NCI-H82 (cell line): Measurements from ENCODE around the gene MAPKAP1.

Experiments used
- DNase-seq: peaks from one replicate; lab custom pipeline; 2025; lab: John Stamatoyannopoulos, UW

The MAPKAP1 gene

GRCh38 chr9:125642311-125642710 lies 64.7 kb downstream of the MAPKAP1 start:
- no peak for DNase-seq

DNA sequence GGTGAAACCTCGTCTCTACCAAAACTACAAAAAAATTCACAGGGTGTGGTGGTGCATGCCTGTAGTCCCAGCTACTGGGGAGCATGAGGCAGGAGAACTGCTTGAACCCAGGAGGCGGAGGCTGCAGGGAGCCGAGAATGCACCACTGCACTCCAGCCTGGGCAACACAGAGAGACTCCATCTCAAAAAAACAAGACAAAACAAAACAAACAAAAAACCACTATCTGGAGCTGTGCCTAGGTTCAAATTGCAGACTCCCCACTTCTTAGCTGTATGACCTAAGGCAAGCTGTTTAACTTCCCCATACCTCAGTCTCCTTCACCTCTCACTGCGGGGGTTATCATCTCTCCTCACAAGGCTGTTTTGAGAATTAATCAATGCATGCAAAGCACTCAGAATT lies 68.0 kb downstream of the MAPKAP1 start:
- no peak for DNase-seq

DNA sequence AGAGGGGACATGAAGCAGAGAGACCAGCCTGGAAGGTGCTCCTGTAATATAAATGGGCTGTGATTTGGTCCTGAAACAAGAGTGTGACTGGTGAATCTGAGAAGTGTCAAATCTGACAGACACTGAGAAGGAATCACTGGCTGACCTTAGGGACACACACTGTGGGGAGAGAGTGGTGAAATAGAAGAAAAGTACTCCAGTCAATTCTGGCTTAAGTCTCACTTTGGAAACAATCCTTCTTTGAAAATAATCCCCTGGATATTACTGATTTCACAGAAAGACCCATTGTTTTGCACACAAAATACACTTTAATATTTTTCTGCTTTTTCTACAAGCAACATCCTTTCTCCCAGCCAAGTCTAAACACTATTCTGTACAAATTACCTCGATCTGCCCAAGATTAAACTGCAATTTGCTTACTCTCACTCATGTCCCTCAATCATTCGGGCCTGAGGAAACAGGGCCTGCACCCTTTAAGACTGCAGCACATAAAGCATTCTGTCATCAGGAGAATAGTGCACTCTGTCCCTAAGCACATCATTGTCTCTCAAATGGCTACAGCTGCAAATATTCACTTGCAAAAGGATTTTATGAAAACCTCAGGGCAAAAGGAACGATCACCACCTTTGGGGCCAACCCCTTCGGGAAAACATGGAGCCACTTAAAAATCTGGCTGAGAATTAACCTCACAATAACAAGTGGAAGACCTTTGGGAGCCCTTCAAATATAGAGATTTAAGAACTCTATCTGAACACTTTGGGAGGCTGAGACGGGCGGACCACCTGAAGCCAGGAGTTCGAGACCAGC lies 68.6 kb downstream of the MAPKAP1 start:
- no peak for DNase-seq

- no peak for DNase-seq
Measured at GRCh38 chr9:125637241-125637640, 69.8 kb downstream of the MAPKAP1 start.

GRCh38 chr9:125635888-125636287 lies 71.1 kb downstream of the MAPKAP1 start:
- DNase-seq = peak; percentile 46

DNA sequence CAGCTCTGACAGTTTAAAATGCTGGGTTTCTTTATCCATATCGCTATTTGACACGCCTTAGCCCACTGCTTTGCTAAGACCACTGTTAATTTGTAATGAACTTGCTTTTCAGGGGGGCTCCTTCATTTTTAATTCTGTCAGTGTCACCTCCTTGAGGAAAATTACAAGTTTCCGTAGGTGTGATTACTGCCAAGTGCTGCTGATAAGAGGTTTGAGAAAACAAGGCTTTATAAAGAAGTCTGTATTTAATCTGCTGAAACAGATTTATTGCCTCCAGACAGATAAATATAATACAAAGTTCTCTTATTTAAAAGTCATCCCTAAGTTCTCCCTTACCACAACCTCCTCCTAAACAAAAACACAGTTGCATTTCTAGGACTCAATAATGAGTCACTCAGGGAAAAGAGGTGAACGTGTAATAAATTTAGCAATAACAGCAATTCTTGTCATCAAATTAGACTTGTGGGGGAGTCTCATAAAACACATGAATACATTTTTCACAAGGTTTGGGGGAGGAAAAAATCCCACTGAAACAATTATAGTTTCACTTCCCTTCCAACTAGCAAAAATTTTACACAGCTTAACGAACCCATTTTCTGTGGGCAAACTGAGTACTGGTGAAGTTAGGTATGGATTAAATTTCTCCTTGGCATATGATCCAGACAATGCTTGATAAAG lies 72.8 kb downstream of the MAPKAP1 start:
- no peak for DNase-seq

GRCh38 chr9:125633116-125633745 lies 73.8 kb downstream of the MAPKAP1 start:
- DNase-seq = no peak

DNA sequence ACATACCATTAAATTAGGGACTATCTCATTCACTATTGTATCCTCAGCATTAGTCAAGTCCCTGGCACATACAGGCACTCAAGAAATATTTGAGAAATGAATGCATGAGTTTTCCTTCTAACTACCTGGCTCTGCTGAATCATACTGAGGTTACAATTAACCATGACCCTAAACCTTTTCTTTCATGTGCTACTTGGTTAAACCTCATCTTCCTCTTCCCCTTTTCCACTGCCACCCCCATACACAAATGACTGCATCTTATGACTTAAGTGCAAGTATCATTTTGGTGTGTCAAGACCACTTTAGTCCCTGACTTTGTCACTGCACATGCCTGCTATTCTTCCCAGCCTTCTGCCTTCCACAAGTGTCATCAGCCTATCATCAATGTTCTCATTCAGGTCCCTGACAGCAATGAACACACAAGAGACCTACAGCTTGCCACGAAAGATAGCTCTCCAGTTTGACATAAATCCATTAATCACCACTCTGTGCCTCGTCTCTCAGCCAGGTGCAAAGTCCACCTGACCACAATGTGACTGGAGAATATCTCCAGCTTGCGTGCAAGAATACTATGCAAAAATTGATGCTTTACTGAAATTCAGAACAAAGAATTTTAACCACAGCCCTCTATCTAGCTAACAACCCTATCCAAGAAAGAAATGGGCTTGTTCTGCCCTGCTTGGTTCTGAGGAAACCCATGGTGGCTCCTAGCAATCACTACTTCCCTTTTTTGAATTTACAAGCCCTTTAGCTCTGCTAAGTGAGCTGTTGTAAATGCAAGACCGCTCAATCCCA lies 74.5 kb downstream of the MAPKAP1 start:
- no peak for DNase-seq

- peak; percentile 77 for DNase-seq
Measured at GRCh38 chr9:125631391-125632085, 75.5 kb downstream of the MAPKAP1 start.

DNA sequence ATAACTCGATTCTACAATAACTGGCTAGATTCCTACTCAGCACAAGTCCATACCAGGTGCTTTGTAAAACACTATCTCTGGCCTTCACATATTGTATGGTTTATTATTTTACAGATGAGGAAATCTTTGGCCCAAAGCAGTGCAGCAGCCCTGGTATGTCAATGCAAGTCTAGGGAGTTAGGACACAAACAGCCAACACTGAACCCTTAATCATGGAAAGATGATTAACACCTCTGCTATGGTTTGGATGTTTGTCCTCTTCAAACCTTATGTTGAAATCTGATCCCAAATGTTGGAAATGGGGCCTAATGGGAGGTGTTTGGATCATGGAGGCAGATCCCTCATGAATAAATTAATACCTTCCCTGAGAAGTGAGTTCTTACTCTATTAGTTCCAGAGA lies 76.6 kb downstream of the MAPKAP1 start:
- no peak for DNase-seq

DNA sequence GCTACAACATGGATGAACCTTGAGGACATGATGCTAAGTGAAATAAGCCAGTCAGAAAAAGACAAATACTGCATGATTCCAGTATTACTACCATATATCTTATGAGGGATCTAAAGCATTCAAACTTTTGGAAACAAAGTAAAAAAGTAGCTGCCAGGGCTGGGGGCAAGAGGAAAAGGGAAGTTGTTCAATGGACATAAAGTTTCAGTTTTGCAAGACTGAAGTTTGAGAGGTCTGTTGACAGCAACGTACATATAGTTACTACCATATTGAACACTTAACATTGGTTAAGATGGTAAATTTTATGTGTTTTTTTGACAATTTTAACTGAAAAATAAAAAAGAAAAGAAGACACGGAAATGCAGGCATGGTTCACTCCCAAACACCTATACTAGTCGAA lies 77.6 kb downstream of the MAPKAP1 start:
- DNase-seq = no peak

DNA sequence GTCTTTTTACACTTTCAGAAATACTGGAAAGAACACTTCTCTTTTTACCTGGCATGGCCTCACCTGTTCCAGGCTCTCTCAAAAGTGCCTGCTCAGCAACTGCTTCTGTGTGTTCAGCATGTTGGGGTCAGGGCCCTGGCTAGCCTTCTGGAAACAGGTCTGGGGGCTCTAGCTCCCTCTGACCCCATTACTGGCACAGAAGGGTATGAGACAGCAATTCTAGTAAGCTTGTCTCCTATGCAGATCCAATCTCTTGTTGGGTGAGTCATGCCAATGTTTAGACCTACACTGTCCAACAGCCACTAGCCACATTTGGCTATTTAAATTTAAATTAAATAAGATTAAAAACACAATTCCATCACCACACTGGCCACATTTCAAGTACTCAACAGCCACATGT lies 80.8 kb downstream of the MAPKAP1 start:
- peak; percentile 60 for DNase-seq

DNA sequence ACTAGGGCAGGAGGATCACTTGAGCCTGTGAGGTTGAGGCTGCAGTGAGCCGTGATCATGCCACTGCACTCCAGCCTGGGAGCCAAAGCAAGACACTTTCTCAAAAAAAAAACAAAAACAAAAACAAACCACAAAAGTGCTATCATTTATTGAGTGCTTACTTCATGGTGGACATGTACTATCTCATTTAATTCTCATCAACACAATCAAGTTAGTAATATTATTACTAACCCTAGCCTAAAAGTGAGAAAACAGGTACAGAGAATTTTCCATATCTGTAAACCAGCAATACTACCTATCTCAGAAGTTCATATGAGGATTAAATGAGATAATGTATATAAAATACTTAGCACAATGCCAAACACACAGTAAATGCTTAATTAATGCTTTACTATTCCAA lies 85.8 kb downstream of the MAPKAP1 start:
- DNase-seq = no peak

- no peak for DNase-seq
Measured at GRCh38 chr9:125620216-125620615, 86.8 kb downstream of the MAPKAP1 start.

GRCh38 chr9:125617087-125617486 lies 89.9 kb downstream of the MAPKAP1 start:
- peak; percentile 85 for DNase-seq

DNA sequence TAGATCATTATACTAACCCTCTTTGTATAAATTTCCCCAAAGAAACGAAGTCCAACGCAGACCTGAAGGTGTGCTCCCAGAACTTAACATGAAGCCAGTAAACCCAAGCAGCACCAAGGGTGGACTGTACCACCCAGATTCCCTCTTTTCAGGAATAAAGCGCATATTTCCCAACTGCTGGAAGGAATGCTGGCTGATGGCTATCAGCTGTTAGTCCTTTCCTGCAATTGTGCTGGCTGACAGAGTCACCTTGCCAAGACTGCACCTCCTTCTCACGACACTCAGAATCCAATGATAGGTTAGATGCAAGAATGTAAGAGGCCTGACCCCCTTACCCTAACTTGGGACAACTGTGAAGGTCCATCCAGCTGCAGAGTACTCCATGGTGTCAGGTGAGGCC lies 93.9 kb downstream of the MAPKAP1 start:
- no peak for DNase-seq

DNA sequence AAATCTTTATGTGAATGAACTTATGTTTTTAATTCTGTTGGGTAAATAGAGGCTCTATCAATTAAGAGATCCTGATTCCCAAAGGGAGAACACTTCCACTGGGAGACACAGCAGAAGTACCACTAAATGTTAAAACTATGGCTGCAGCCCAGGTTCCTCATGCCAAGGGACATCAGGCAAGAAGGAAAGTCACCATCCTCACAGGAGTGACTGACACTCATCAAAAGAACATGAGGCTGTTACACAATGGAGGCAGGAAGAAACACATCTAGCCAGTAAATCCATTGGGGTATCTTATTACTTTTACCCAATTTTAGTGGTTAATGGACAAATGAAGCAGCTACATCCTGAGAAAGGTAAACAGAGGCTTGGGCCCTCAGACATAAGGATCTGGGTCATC lies 94.4 kb downstream of the MAPKAP1 start:
- no peak for DNase-seq

GRCh38 chr9:125611121-125611765 lies 95.8 kb downstream of the MAPKAP1 start:
- DNase-seq = no peak

- no peak for DNase-seq
Measured at GRCh38 chr9:125609744-125610143, 97.3 kb downstream of the MAPKAP1 start.

GRCh38 chr9:125608489-125609224 lies 98.4 kb downstream of the MAPKAP1 start:
- DNase-seq = no peak
